HEK293T (cell line): ENCODE results near the gene ROPN1B.

Experiments used
- ARNT ChIP-seq: fragments of 450-650 bp; IDR thresholded peaks from 2 replicates; pipeline ENCODE4 v1.6.1; 2017; ENCODE audit warnings: mild to moderate bottlenecking
- BHLHE40 ChIP-seq: fragments of 450-650 bp; IDR thresholded peaks from 2 replicates; pipeline ENCODE4 v1.6.1; 2016; ENCODE audit warnings: mild to moderate bottlenecking, moderate library complexity, borderline replicate concordance
- ELF4 ChIP-seq: fragments of 450-650 bp; IDR thresholded peaks from 2 replicates; pipeline ENCODE4 v1.6.1; 2017; ENCODE audit warnings: antibody characterized with exemption
- HDGF ChIP-seq: fragments of 450-650 bp; IDR thresholded peaks from 2 replicates; pipeline ENCODE4 v1.6.1; 2017; ENCODE audit warnings: antibody characterized with exemption, borderline replicate concordance
- L3MBTL2 ChIP-seq: fragments of 450-650 bp; conservative IDR thresholded peaks from 2 replicates; pipeline ENCODE4 v1.6.1; 2016; ENCODE audit warnings: mild to moderate bottlenecking
- NFRKB ChIP-seq: fragments of 450-650 bp; IDR thresholded peaks from 2 replicates; pipeline ENCODE4 v1.6.1; 2016; ENCODE audit warnings: mild to moderate bottlenecking, moderate library complexity
- SP1 ChIP-seq: fragments of 450-650 bp; IDR thresholded peaks from 2 replicates; pipeline ENCODE4 v1.6.1; 2017
- SUZ12 ChIP-seq: fragments of 450-650 bp; IDR thresholded peaks from 2 replicates; pipeline ENCODE4 v1.6.1; 2016; ENCODE audit warnings: mild to moderate bottlenecking
- ZNF384 ChIP-seq: fragments of 450-650 bp; IDR thresholded peaks from 2 replicates; pipeline ENCODE4 v1.6.1; 2016

- TF ChIP-seq ARNT (no peak), NFRKB (no peak), SP1 (no peak), SUZ12 (no peak), L3MBTL2 (no peak), ELF4 (no peak), HDGF (no peak), ZNF384 (no peak), BHLHE40 (no peak)
Observed at GRCh38 chr3:126018545-126018944, 49.6 kb downstream of the ROPN1B start.
